GM18951 (cell line): ENCODE measurements around the gene FBXO46.

Experiments used
- POLR2A ChIP-seq: IDR thresholded peaks from 4 replicates; pipeline ENCODE4 v1.6.1; 2011; ENCODE audit warnings: mild to moderate bottlenecking; ENCODE audit not compliant: insufficient read length, insufficient read depth; ENCODE audit errors: extremely low read depth
- in situ Hi-C: fragments of 300-500 bp; cut with MboI; formaldehyde crosslinking; loops from one replicate; pipeline ENCODE4 v1.12.0; 2022; ENCODE audit warnings: low sequenced_read_pairs, mixed read lengths, inconsistent platforms; ENCODE audit not compliant: unreplicated experiment

Gene FBXO46

GRCh38 chr19:45770192-45771101 lies 39.8 kb upstream of the FBXO46 start:
- in situ Hi-C loops, result no loop called here
- peak; percentile 56 for TF ChIP-seq POLR2A

- no peak for TF ChIP-seq POLR2A
- in situ Hi-C loops, result no loop called here
Observed at GRCh38 chr19:45769821-45770191, 39.1 kb upstream of the FBXO46 start.

DNA sequence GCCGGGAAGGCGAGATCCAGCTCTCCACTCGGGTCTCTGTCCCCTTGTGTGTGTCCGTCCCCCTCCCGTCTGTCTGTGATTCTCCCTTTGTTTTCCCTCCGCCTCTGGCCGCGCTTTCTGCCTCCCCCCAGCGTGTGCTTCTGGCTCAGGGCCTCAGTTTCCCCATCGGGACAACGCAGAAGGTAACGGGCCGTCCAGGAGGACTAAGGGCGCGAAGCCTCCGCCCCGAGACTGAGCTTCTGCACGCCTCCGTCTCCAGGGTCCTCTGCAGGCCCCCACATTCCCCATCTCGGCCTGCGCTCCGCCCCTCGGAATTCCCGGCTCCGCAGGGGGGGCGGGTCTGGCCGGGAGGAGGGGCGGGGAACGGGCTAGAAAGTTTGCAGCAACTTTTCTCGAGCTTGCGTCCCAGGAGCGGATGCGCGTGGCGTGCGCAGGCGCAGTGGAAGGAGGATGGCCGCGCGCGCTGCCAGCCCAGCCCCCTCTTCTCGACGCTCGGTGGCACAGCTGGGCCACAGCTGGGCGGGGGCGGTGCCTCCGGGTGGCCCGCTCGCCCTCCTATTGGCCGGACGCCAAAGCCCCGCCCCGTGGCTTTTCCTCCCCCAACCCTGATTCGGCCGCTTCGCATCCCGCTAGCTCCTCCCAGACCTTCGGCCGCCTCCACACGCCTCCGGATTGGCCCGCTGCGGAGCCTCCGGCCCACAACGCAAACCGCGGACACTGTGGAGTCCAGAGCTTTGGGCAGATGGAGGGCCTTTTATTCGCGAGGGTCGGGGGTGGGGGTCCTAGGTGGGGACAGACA lies 38.5 kb upstream of the FBXO46 start, which contains the start of gene SIX5:
Gene SIX5 (minus strand): TSS at position 269 of the 799 bp plus-strand sequence. CDS start 408 bp downstream, outside the sequence.
- in situ Hi-C loops, result no loop called here
- peak; percentile 54 for TF ChIP-seq POLR2A

- in situ Hi-C loops, result no loop called here
- no peak for TF ChIP-seq POLR2A
Observed at GRCh38 chr19:45768655-45768983, 37.9 kb upstream of the FBXO46 start.

- peak; percentile 58 for TF ChIP-seq POLR2A
- in situ Hi-C loops, result no loop called here
Observed at GRCh38 chr19:45767881-45768654, 37.4 kb upstream of the FBXO46 start.

GRCh38 chr19:45767410-45767880 lies 36.7 kb upstream of the FBXO46 start:
- no peak for TF ChIP-seq POLR2A
- in situ Hi-C loops, result no loop called here

- in situ Hi-C loops, result no loop called here
- no peak for TF ChIP-seq POLR2A
Observed at GRCh38 chr19:45766869-45767346, 36.2 kb upstream of the FBXO46 start.

- TF ChIP-seq POLR2A, result no peak
- in situ Hi-C loops, result no loop called here
Observed at GRCh38 chr19:45766296-45766868, 35.7 kb upstream of the FBXO46 start.

- no peak for TF ChIP-seq POLR2A
- in situ Hi-C loops, result no loop called here
Observed at GRCh38 chr19:45765702-45766295, 35.1 kb upstream of the FBXO46 start.

DNA sequence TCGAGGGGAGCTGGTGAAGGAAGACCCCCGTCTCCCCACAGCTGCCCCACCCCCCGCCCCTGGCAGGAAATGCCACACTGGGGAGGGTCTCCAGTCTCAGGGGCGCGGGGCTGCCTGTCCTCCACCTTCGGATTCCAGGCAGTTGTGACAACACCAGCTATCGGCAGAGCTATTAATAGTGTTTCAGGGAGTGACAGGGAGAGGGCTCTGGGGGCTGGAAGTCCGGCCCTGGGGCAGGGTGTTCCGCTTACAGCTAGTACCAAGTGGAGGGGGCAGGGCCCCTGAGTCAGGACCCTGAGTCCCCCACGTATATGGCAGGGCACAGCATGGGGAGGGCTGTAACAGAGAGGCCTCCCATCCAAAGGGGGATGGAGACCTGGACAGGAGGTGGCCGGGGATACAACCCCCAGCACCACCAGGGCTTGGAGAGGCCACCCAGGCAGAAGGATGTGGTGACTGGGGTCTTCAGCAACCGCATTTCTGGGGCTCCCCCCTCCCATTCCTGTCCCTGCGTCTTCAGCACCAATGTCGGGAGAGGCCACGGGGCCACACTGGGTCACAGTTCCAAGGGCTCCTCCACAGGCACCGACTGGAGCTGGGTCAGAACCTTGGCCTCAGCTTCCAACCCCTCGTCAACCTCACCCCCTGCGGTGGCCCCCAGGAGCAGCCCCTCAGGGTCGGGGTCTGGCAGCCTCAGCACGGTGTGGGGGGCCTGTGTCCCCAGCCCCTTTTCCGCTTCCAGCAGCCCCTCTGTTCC lies 34.4 kb upstream of the FBXO46 start:
- in situ Hi-C loops, result no loop called here
- TF ChIP-seq POLR2A, result no peak

GRCh38 chr19:45764475-45764874 lies 33.8 kb upstream of the FBXO46 start:
- in situ Hi-C loops, result no loop called here
- no peak for TF ChIP-seq POLR2A
